GM18868 (cell line): ENCODE measurements around the gene DHX40.
"Not testable (repeated sequence)": the region's sequence is repeated elsewhere in the genome, so short reads cannot be mapped to it uniquely, and the experiment has no call there.

Experiments
- ATAC-seq: cut with Tn5 transposase; IDR thresholded peaks from one replicate; pipeline ENCODE4 v1.9.1; 2021; ENCODE audit warnings: mild to moderate bottlenecking, moderate library complexity; ENCODE audit not compliant: unreplicated experiment

The DHX40 gene

GRCh38 chr17:59558039-59558438 lies 7.4 kb upstream of the DHX40 start:
- ATAC-seq = no peak

GRCh38 chr17:59558953-59559352 lies 6.5 kb upstream of the DHX40 start:
- no peak for ATAC-seq

- ATAC-seq = no peak
Observed at GRCh38 chr17:59561042-59561441, 4.4 kb upstream of the DHX40 start.

- ATAC-seq = peak; percentile 46
Observed at GRCh38 chr17:59565959-59566324, 532 bp downstream of the DHX40 start.

- ATAC-seq = not testable (repeated sequence)
Observed at GRCh38 chr17:59569151-59569550, 3.7 kb downstream of the DHX40 start.

GRCh38 chr17:59572301-59572924 lies 7.0 kb downstream of the DHX40 start:
- ATAC-seq = no peak

GRCh38 chr17:59584168-59584567 lies 18.8 kb downstream of the DHX40 start:
- not testable (repeated sequence) for ATAC-seq

GRCh38 chr17:59600169-59600568 lies 34.8 kb downstream of the DHX40 start:
- ATAC-seq = no peak

- ATAC-seq = peak; percentile 70
Observed at GRCh38 chr17:59601130-59601529, 35.7 kb downstream of the DHX40 start.

- ATAC-seq = no peak
Observed at GRCh38 chr17:59607061-59607460, 41.7 kb downstream of the DHX40 start.

GRCh38 chr17:59607817-59608403 lies 42.5 kb downstream of the DHX40 start:
- no peak for ATAC-seq

- no peak for ATAC-seq
Observed at GRCh38 chr17:59611503-59611902, 46.1 kb downstream of the DHX40 start.

GRCh38 chr17:59616253-59616920 lies 51.0 kb downstream of the DHX40 start:
- ATAC-seq = no peak

GRCh38 chr17:59617156-59617732 lies 51.8 kb downstream of the DHX40 start:
- no peak for ATAC-seq

GRCh38 chr17:59619035-59619297 lies 53.6 kb downstream of the DHX40 start:
- no peak for ATAC-seq

GRCh38 chr17:59619298-59620063 lies 54.1 kb downstream of the DHX40 start, which contains the start of gene CLTC:
Gene CLTC (plus strand): TSS chr17:59619895. CDS start chr17:59620132, 237 bp downstream.
- ATAC-seq = peak; percentile 84

- no peak for ATAC-seq
Observed at GRCh38 chr17:59620064-59620359, 54.6 kb downstream of the DHX40 start.

- ATAC-seq = no peak
Observed at GRCh38 chr17:59620518-59621259, 55.3 kb downstream of the DHX40 start.

GRCh38 chr17:59621771-59622170 lies 56.4 kb downstream of the DHX40 start:
- ATAC-seq = no peak

GRCh38 chr17:59623151-59623550 lies 57.7 kb downstream of the DHX40 start:
- no peak for ATAC-seq

GRCh38 chr17:59626756-59627155 lies 61.3 kb downstream of the DHX40 start:
- no peak for ATAC-seq
